T-helper 2 cell treated with Interferon-gamma antibody and Interleukin-4, amounts not matched to agents 5 μg/mL and 100 μg/mL, for 36 hours (primary cell): ENCODE measurements around the gene HIVEP1.

ENCODE experiments used
- DNase-seq: peaks from one replicate; pipeline ENCODE4 v3.0.0; 2021; ENCODE audit warnings: low spot score
- H3K27ac Mint-ChIP-seq: one replicate; pipeline ENCODE4 v1.8.0; 2021; ENCODE audit warnings: mild to moderate bottlenecking, mixed read lengths
- H3K27me3 Mint-ChIP-seq: one replicate; pipeline ENCODE4 v1.8.0; 2021; ENCODE audit warnings: low read depth, mixed read lengths
- H3K36me3 Mint-ChIP-seq: one replicate; pipeline ENCODE4 v1.8.0; 2021; ENCODE audit warnings: low read depth, mixed read lengths
- H3K4me1 Mint-ChIP-seq: one replicate; pipeline ENCODE4 v1.8.0; 2021; ENCODE audit warnings: low read depth, mixed read lengths
- H3K4me3 Mint-ChIP-seq: one replicate; pipeline ENCODE4 v1.8.0; 2022; ENCODE audit warnings: mild to moderate bottlenecking, moderate library complexity, mixed read lengths
- H3K9me3 Mint-ChIP-seq: one replicate; pipeline ENCODE4 v1.8.0; 2021; ENCODE audit warnings: mixed read lengths

Gene HIVEP1

GRCh38 chr6:12034349-12034748 lies 22.2 kb downstream of the HIVEP1 start:
- Mint-ChIP-seq H3K27me3 (no peaks in the 10 kb centered on the region), H3K4me3 (no peak overlapping the region), H3K4me1 (peaks cover 33% of the 10 kb centered on the region), H3K9me3 (peaks cover 18% of the 10 kb centered on the region), H3K36me3 (peaks cover 32% of the 10 kb centered on the region), H3K27ac (no peak overlapping the region)
- DNase-seq = no peak

- Mint-ChIP-seq H3K36me3 (peaks cover 33% of the 10 kb centered on the region), H3K27ac (no peak overlapping the region)
Observed at GRCh38 chr6:12034837-12035236, 22.7 kb downstream of the HIVEP1 start.

GRCh38 chr6:12036766-12037165 lies 24.7 kb downstream of the HIVEP1 start:
- H3K36me3 Mint-ChIP-seq = peaks cover 26% of the 10 kb centered on the region

More at GRCh38 chr6:12034837-12035236, 22.7 kb downstream of the HIVEP1 start:
- H3K4me1 Mint-ChIP-seq = peaks cover 38% of the 10 kb centered on the region
- no peaks in the 10 kb centered on the region for H3K27me3 Mint-ChIP-seq
- peaks cover 14% of the 10 kb centered on the region for H3K9me3 Mint-ChIP-seq
- no peak for DNase-seq
- no peak overlapping the region for H3K4me3 Mint-ChIP-seq

GRCh38 chr6:12037798-12038197 lies 25.7 kb downstream of the HIVEP1 start:
- H3K9me3 Mint-ChIP-seq = peaks cover 4% of the 10 kb centered on the region
- H3K36me3 Mint-ChIP-seq = peaks cover 23% of the 10 kb centered on the region
- peaks cover 31% of the 10 kb centered on the region for H3K4me1 Mint-ChIP-seq
- no peak for DNase-seq
- H3K27me3 Mint-ChIP-seq = no peaks in the 10 kb centered on the region
- peak overlapping the region; percentile 63 for H3K4me3 Mint-ChIP-seq
- peak overlapping the region; percentile 10 for H3K27ac Mint-ChIP-seq

More at GRCh38 chr6:12036766-12037165, 24.7 kb downstream of the HIVEP1 start:
- DNase-seq = no peak
- peaks cover 4% of the 10 kb centered on the region for H3K9me3 Mint-ChIP-seq
- H3K4me1 Mint-ChIP-seq = peaks cover 31% of the 10 kb centered on the region
- no peaks in the 10 kb centered on the region for H3K27me3 Mint-ChIP-seq
- peak overlapping the region; percentile 25 for H3K4me3 Mint-ChIP-seq
- H3K27ac Mint-ChIP-seq = no peak overlapping the region

- H3K4me3 Mint-ChIP-seq = no peak overlapping the region
- peaks cover 4% of the 10 kb centered on the region for H3K9me3 Mint-ChIP-seq
- H3K27ac Mint-ChIP-seq = peak overlapping the region; percentile 26
- peaks cover 34% of the 10 kb centered on the region for H3K4me1 Mint-ChIP-seq
- no peaks in the 10 kb centered on the region for H3K27me3 Mint-ChIP-seq
- H3K36me3 Mint-ChIP-seq = peaks cover 19% of the 10 kb centered on the region
- no peak for DNase-seq
Observed at GRCh38 chr6:12039540-12040459, 27.7 kb downstream of the HIVEP1 start.

GRCh38 chr6:12047304-12047703 lies 35.2 kb downstream of the HIVEP1 start:
- Mint-ChIP-seq H3K9me3 (no peaks in the 10 kb centered on the region), H3K27ac (peak overlapping the region; percentile 4)

GRCh38 chr6:12047792-12048432 lies 35.8 kb downstream of the HIVEP1 start:
- Mint-ChIP-seq H3K4me1 (peaks cover 58% of the 10 kb centered on the region), H3K36me3 (peaks cover 19% of the 10 kb centered on the region), H3K27ac (peak overlapping the region; percentile 4), H3K9me3 (no peaks in the 10 kb centered on the region), H3K4me3 (no peak overlapping the region), H3K27me3 (no peaks in the 10 kb centered on the region)
- DNase-seq = no peak

More at GRCh38 chr6:12047304-12047703, 35.2 kb downstream of the HIVEP1 start:
- DNase-seq = no peak
- Mint-ChIP-seq H3K4me3 (no peak overlapping the region), H3K36me3 (peaks cover 19% of the 10 kb centered on the region), H3K27me3 (no peaks in the 10 kb centered on the region), H3K4me1 (peaks cover 52% of the 10 kb centered on the region)

GRCh38 chr6:12048609-12049008 lies 36.5 kb downstream of the HIVEP1 start:
- Mint-ChIP-seq H3K27me3 (no peaks in the 10 kb centered on the region), H3K4me1 (peaks cover 63% of the 10 kb centered on the region), H3K9me3 (no peaks in the 10 kb centered on the region), H3K27ac (peak overlapping the region; percentile 67), H3K4me3 (peak overlapping the region; percentile 11), H3K36me3 (peaks cover 19% of the 10 kb centered on the region)
- DNase-seq = no peak

GRCh38 chr6:12049165-12049564 lies 37.1 kb downstream of the HIVEP1 start:
- DNase-seq = no peak
- H3K27me3 Mint-ChIP-seq = no peaks in the 10 kb centered on the region
- peak overlapping the region; percentile 67 for H3K27ac Mint-ChIP-seq
- H3K36me3 Mint-ChIP-seq = peaks cover 19% of the 10 kb centered on the region
- H3K9me3 Mint-ChIP-seq = no peaks in the 10 kb centered on the region
- peaks cover 62% of the 10 kb centered on the region for H3K4me1 Mint-ChIP-seq
- H3K4me3 Mint-ChIP-seq = no peak overlapping the region

- DNase-seq = peak; percentile 76
- H3K27me3 Mint-ChIP-seq = no peaks in the 10 kb centered on the region
- H3K9me3 Mint-ChIP-seq = no peaks in the 10 kb centered on the region
- H3K27ac Mint-ChIP-seq = peak overlapping the region; percentile 92
- H3K36me3 Mint-ChIP-seq = peaks cover 19% of the 10 kb centered on the region
- peaks cover 55% of the 10 kb centered on the region for H3K4me1 Mint-ChIP-seq
- H3K4me3 Mint-ChIP-seq = peak overlapping the region; percentile 80
Observed at GRCh38 chr6:12051861-12052368, 39.8 kb downstream of the HIVEP1 start.

GRCh38 chr6:12058172-12058961 lies 46.3 kb downstream of the HIVEP1 start:
- H3K36me3 Mint-ChIP-seq = peaks cover 14% of the 10 kb centered on the region
- peaks cover 42% of the 10 kb centered on the region for H3K4me1 Mint-ChIP-seq
- no peaks in the 10 kb centered on the region for H3K9me3 Mint-ChIP-seq
- no peaks in the 10 kb centered on the region for H3K27me3 Mint-ChIP-seq
- peak overlapping the region; percentile 7 for H3K4me3 Mint-ChIP-seq
- peak overlapping the region; percentile 3 for H3K27ac Mint-ChIP-seq
- DNase-seq = no peak

- H3K27ac Mint-ChIP-seq = peak overlapping the region; percentile 84
- H3K27me3 Mint-ChIP-seq = no peaks in the 10 kb centered on the region
- H3K36me3 Mint-ChIP-seq = peaks cover 23% of the 10 kb centered on the region
- H3K4me1 Mint-ChIP-seq = peaks cover 56% of the 10 kb centered on the region
- H3K9me3 Mint-ChIP-seq = no peaks in the 10 kb centered on the region
- DNase-seq = peak; percentile 76
- peak overlapping the region; percentile 83 for H3K4me3 Mint-ChIP-seq
Observed at GRCh38 chr6:12060780-12061609, 48.9 kb downstream of the HIVEP1 start.

GRCh38 chr6:12062605-12063004 lies 50.5 kb downstream of the HIVEP1 start:
- H3K4me1 Mint-ChIP-seq = peaks cover 57% of the 10 kb centered on the region
- no peak overlapping the region for H3K27ac Mint-ChIP-seq
- H3K27me3 Mint-ChIP-seq = no peaks in the 10 kb centered on the region
- H3K4me3 Mint-ChIP-seq = no peak overlapping the region
- DNase-seq = no peak
- no peaks in the 10 kb centered on the region for H3K9me3 Mint-ChIP-seq
- H3K36me3 Mint-ChIP-seq = peaks cover 26% of the 10 kb centered on the region
